Measurements from ENCODE around the gene IFIT2.

DNA sequence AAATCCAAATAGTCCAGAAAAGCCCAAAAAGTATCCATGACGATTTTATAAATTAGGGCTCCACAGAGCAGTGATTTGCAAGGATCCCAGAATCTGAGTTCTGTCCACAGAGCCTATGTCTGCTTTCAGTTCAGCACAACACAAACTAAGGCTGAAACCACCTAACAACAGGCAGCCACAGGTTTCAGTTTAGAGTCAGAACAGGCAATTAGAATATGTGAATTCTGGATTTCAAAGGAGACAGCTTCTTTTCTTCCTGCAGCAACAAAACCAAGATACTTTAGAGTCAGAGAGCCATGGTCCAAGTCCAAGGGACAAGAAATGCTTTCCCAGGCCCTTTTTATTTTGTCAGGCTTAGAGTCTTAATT, 49.5 kb downstream of the IFIT2 start:
- TF ChIP-seq EZH2phosphoT487 (IDR thresholded peaks at IDR 0.05; ENCODE audit: low read length) (no peak), EZH2 (optimal IDR thresholded peaks at IDR 0.05; ENCODE audit: low read depth, low read length) (no peak)
- TF ChIP-seq, protein P1, sequence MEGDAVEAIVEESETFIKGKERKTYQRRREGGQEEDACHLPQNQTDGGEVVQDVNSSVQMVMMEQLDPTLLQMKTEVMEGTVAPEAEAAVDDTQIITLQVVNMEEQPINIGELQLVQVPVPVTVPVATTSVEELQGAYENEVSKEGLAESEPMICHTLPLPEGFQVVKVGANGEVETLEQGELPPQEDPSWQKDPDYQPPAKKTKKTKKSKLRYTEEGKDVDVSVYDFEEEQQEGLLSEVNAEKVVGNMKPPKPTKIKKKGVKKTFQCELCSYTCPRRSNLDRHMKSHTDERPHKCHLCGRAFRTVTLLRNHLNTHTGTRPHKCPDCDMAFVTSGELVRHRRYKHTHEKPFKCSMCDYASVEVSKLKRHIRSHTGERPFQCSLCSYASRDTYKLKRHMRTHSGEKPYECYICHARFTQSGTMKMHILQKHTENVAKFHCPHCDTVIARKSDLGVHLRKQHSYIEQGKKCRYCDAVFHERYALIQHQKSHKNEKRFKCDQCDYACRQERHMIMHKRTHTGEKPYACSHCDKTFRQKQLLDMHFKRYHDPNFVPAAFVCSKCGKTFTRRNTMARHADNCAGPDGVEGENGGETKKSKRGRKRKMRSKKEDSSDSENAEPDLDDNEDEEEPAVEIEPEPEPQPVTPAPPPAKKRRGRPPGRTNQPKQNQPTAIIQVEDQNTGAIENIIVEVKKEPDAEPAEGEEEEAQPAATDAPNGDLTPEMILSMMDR (IDR thresholded peaks at IDR 0.05; ENCODE audit: low read length), result no peak
